ENCODE data around the gene CAMLG.

CAMLG gene

DNA sequence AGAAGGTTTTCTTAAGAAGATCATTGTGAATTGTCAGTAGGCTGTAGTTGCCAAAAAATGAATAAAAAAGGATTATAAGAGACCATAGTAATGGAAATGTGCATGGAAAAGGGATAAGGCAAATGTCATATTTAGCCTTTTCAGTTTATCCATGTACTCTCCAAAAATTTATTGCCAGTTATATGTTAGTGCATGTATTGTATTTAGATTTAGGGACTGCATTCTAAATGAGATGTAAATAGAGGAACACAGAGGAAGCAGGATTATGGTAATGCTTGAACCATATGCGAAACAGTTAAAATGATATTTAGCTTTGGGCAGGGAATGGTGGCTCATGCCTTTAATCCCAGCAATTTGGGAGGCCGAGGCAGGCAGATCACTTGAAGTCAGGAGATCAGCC, 53.2 kb downstream of the CAMLG start:
- H3K4me1 Mint-ChIP-seq: no peaks in the 10 kb centered on the region
- no peaks in the 10 kb centered on the region for H3K27me3 Mint-ChIP-seq (ENCODE audit: low read depth)
- no peak overlapping the region for H3K4me3 Mint-ChIP-seq
- H3K9me3 Mint-ChIP-seq: no peaks in the 10 kb centered on the region
- peaks cover 80% of the 10 kb centered on the region for H3K36me3 Mint-ChIP-seq (ENCODE audit: low read depth)
- no peak overlapping the region for H3K27ac Mint-ChIP-seq
- no peak for TF ChIP-seq CTCF (IDR thresholded peaks at IDR 0.05; ENCODE audit: unreplicated experiment in 3 of 3)

- TF ChIP-seq CTCF (IDR thresholded peaks at IDR 0.05; ENCODE audit: unreplicated experiment in 3 of 3): no peak
- Mint-ChIP-seq H3K27me3 (ENCODE audit: low read depth) (no peaks in the 10 kb centered on the region), H3K4me1 (no peaks in the 10 kb centered on the region), H3K36me3 (ENCODE audit: low read depth) (peaks cover 75% of the 10 kb centered on the region), H3K4me3 (no peak overlapping the region), H3K27ac (no peak overlapping the region), H3K9me3 (no peaks in the 10 kb centered on the region)
These were observed 53.9 kb downstream of the CAMLG start for GRCh38 chr5:134792286-134792685.

GRCh38 chr5:134793111-134793510, 54.8 kb downstream of the CAMLG start:
- Mint-ChIP-seq H3K4me1 (no peaks in the 10 kb centered on the region), H3K27me3 (ENCODE audit: low read depth) (no peaks in the 10 kb centered on the region), H3K9me3 (no peaks in the 10 kb centered on the region), H3K4me3 (no peak overlapping the region), H3K27ac (no peak overlapping the region), H3K36me3 (ENCODE audit: low read depth) (peaks cover 78% of the 10 kb centered on the region)
- TF ChIP-seq CTCF (IDR thresholded peaks at IDR 0.05; ENCODE audit: unreplicated experiment in 3 of 3): no peak

- no peak for TF ChIP-seq CTCF (IDR thresholded peaks at IDR 0.05; ENCODE audit: unreplicated experiment in 3 of 3)
- no peaks in the 10 kb centered on the region for H3K27me3 Mint-ChIP-seq (ENCODE audit: low read depth)
- H3K9me3 Mint-ChIP-seq: no peaks in the 10 kb centered on the region
- no peaks in the 10 kb centered on the region for H3K4me1 Mint-ChIP-seq
- no peak overlapping the region for H3K27ac Mint-ChIP-seq
- H3K4me3 Mint-ChIP-seq: no peak overlapping the region
- H3K36me3 Mint-ChIP-seq (ENCODE audit: low read depth): peaks cover 85% of the 10 kb centered on the region
These were observed 55.7 kb downstream of the CAMLG start for GRCh38 chr5:134794082-134794481.

DNA sequence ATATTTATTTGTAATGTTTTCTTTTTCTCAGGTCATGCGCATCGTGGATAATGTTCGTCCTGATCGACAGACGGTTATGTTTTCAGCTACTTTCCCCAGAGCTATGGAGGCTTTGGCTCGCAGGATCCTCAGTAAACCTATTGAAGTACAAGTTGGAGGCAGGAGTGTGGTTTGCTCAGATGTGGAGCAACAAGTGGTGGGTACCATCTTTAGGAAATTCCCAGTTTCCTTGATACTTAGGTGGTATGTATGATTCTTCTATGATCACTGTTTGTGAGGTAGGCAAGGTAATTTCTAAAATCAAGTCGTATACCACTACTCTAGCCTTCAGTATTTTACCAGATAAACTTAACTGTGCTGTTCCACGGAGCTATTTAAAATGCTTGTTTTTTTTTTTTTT, 56.5 kb downstream of the CAMLG start:
- Mint-ChIP-seq H3K27me3 (ENCODE audit: low read depth) (no peaks in the 10 kb centered on the region), H3K9me3 (no peaks in the 10 kb centered on the region), H3K36me3 (ENCODE audit: low read depth) (peaks cover 79% of the 10 kb centered on the region), H3K4me3 (no peak overlapping the region), H3K4me1 (no peaks in the 10 kb centered on the region), H3K27ac (no peak overlapping the region)
- no peak for TF ChIP-seq CTCF (IDR thresholded peaks at IDR 0.05; ENCODE audit: unreplicated experiment in 3 of 3)

DNA sequence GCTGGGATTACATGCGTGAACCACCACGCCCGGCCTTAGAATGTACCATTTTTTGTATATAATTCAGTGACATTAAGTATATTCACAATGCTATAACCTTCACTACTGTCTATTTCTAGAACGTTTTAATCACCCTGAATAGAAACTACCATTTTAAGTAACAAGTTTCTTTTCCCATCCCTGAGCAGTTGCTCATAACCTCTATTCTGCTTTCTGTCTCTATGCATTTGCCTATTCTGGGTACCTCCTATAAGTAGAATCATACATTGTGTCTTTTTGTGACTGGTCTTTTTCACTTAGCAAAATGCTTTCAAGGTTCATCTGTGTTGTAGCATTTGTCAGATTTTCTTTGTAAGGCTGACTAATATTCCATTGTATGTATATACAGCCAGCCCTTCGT, 60.1 kb downstream of the CAMLG start:
- Mint-ChIP-seq H3K27me3 (ENCODE audit: low read depth) (no peaks in the 10 kb centered on the region), H3K27ac (no peak overlapping the region), H3K4me1 (no peaks in the 10 kb centered on the region), H3K9me3 (no peaks in the 10 kb centered on the region), H3K36me3 (ENCODE audit: low read depth) (peaks cover 71% of the 10 kb centered on the region), H3K4me3 (no peak overlapping the region)
- no peak for TF ChIP-seq CTCF (IDR thresholded peaks at IDR 0.05; ENCODE audit: unreplicated experiment in 3 of 3)
